Fibroblast of the conjunctiva (primary cell): Measurements from ENCODE around the gene PRAMEF13.
"Not testable (repeated sequence)": the region's sequence is repeated elsewhere in the genome, so short reads cannot be mapped to it uniquely, and the experiment has no call there.

ENCODE experiments used
- DNase-seq: peaks from one replicate; pipeline ENCODE4 v3.0.0-alpha.2; 2010; ENCODE audit warnings: low read depth

PRAMEF13 gene, protein sequence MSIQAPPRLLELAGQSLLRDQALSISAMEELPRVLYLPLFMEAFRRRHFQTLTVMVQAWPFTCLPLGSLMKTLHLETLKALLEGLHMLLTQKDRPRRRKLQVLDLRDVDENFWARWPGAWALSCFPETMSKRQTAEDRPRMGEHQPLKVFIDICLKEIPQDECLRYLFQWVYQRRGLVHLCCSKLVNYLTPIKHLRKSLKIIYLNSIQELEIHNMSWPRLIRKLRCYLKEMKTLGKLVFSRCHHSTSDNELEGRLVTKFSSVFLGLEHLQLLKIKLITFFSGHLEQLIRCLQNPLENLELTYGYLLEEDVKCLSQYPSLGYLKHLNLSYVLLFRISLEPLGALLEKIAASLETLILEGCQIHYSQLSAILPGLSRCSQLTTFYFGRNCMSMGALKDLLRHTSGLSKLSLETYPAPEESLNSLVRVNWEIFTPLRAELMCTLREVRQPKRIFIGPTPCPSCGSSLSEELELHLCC

DNA sequence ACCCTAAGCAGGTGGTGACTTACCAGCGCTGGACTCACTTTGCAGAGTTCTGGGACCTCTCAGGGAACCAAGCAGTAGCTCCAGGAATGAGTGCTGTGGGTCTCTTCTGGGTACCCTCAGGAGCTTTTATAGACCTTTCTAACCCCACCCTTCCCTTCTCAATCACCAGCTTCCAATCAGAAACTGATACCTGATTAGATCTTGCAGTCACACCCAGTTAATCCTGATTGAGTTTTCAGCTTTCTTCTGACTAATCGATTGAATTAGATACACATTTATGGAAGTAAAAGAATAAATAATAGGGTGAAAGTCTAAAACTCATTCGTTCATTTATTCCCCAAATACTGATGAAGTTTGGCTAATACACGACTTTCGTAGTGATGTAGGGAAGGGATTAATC, at the start of gene PRAMEF13:
Gene PRAMEF13 (minus strand): TSS at position 101 of the 400 bp plus-strand sequence. CDS start 1,820 bp downstream, outside the sequence.
- not testable (repeated sequence) for DNase-seq

GRCh38 chr1:13247122-13247521, 45.9 kb upstream of the PRAMEF13 start:
- not testable (repeated sequence) for DNase-seq

DNA sequence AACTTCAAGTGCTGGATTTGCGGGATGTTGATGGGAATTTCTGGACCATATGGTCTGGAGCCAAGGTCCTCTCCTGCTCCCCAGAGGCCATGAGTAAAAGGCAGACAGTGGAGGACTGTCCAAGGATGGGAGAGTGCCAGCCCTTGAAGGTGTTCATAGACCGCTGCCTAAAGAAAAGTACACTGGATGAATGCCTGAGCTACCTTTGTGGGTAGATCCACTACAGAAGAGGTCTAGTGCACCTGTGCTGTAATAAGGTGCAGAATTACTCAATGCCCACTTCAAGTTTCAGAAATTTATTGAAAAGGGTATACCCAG, 45.3 kb upstream of the PRAMEF13 start:
- DNase-seq, result not testable (repeated sequence)

GRCh38 chr1:13245841-13246553, 44.8 kb upstream of the PRAMEF13 start:
- not testable (repeated sequence) for DNase-seq

GRCh38 chr1:13243536-13244263, 42.5 kb upstream of the PRAMEF13 start:
- DNase-seq, result not testable (repeated sequence)

DNA sequence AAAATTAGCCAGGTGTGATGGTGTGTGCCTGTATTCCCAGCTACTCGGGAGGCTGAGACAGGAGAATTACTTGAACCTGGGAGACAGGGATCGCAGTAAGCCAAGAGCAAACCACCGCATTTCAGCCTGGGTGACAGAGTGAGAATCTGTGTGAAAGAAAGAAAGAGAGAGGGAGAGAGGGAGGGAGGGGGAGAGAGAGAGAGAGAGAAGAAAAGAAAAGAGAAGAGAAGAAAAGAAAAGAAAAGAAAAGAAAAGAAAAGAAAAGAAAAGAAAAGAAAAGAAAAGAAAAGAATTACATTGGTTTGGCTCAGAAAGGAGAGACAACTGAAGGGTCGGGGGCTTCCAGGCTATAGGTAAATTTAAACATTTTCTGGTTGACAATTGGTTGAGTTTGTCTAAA, 38.4 kb upstream of the PRAMEF13 start:
- not testable (repeated sequence) for DNase-seq

DNA sequence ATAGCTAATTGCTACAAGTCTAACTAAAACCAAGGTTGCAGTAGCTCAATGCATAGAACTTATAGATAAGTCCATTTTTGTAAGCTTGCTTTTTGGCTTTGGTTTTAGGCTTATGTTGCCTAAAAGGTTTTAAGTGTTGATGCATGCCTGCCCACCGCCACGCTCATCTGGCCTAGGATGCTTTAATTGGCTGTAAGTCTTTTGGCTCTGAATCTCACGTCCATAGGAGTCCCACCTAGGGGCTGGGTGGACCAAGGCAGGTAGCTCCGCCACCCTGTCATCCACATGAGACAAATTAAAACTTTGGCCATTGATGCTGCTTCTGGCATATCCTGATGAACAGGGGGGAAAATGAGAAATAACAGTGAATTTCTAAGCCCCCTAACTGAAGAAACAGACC, 36.4 kb upstream of the PRAMEF13 start:
- not testable (repeated sequence) for DNase-seq

DNA sequence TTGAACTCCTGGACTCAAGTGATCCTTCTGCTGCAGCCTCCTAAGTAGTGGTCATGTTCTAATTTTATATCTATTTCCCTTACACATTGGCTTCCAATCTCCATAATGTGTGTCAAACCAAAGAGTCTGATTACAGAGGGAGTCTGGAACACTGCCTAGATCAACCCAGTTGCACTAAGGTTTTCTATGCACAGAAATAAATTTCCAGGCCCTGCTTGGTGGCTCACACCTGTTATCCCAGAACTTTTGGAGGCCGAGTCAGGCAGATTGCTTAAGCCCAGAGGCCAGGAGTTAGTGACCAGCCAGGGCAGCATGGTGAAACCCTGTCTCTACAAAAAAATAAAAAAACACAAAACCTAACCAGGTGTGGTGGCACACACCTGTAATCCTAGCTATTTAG, 32.8 kb upstream of the PRAMEF13 start:
- not testable (repeated sequence) for DNase-seq

GRCh38 chr1:13232056-13232455, 30.8 kb upstream of the PRAMEF13 start:
- DNase-seq, result not testable (repeated sequence)

- DNase-seq, result not testable (repeated sequence)
Observed at GRCh38 chr1:13231061-13231750, 30.0 kb upstream of the PRAMEF13 start.

DNA sequence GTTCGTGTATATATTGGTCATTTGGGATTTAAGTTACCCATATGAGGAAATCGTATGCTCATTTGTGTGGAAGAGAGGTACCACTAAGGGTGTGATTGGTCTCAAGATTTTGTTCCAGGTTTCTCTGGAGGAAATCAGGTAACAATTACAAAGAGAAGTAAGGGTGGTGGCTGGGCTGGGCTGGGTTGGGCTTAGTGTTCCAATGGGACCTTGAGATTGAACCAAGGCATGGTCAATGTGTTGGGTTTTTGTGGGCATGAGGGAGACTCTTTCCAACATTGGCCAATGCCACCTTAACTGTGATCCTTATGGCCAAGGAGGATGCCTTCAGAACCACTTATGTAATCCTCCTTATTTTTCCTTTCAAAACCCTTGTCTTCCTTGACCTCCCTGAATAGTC, 29.4 kb upstream of the PRAMEF13 start:
- DNase-seq, result not testable (repeated sequence)

GRCh38 chr1:13230096-13230495, 28.9 kb upstream of the PRAMEF13 start:
- not testable (repeated sequence) for DNase-seq

DNA sequence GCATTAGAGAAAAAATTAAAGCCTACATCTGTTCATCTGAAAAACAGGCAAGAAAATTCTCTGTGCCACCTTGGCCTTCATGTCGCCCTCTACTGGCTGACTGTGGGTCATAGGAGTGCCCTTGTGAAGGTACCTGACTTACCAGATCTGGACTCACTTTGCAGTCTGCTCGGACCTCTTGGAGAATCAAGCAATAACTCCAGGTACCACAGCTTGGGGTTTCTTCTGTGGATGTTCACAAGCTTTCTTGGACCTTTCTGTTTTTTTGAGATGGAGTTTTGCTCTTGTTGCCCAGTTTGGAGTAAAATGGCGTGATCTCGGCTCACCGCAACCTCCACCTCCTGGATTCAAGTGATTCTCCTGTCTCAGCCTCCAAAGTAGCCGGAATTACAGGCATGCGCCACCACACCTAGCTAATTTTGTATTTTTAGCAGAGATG, 27.2 kb upstream of the PRAMEF13 start:
- no peak for DNase-seq

DNA sequence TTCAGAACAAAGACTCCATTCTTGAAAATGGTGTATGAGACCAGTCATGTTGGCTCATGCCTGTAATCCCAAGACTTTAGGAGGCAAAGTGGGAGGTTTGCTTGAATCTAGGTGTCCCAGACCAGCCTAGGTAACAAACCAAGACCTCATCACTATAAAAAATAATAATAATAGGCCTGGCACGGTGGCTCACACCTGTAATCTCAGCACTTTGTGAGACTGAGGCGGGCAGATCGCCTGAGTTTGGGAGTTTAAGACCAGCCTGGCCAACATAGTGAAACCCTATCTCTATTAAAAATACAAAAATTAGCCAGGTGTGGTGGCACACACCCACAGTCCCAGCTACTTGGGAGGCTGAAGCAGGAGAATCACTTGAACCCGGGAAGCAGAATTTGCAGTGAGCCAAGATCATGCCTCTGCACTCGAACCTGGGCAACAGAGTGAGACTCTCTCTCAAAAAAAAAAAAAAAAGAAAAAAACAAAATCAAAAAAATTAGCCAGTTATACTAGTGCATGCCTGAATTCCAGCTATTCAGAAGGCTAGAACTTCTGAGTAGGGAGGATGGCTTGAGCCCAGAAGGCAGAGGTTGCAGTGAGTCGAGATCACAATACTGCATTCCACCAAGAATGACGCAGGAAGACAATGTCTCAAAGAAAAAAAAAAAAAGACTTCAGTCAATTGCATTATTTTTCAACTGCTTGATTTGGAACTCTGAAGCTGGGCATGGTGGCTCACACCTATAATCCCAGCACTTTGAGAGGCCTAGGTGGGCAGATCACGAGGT, 26.3 kb upstream of the PRAMEF13 start:
- DNase-seq, result not testable (repeated sequence)

DNA sequence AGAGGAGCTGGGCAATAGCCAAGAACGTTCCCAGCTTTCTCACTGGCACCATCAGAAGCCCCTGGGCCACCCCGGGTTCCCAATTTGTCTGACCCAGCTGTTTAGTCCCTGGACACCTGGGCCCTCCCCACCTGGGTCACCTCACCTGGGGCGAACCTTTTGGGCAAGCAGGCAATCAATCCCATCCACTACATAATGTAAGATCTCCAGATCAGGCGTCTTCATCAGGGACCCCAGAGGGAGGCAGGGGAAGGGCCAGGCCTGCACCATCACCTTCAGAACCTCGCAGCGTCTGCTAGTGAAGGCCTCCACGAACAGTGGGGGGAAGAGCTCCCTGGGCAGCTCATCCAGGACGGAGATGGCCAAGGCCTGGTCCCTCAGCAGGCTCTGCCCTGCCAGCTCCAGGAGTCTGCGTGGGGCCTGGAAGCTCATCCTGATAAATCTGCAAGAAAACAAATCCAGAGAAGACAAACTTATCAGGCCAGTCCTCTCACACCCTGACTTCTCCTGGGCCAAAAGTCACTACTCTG, 24.5 kb upstream of the PRAMEF13 start, which contains the start of gene PRAMEF18:
Gene PRAMEF18 (minus strand): TSS at position 480 of the 530 bp plus-strand sequence. CDS start 48 bp downstream, at position 432.
- DNase-seq, result not testable (repeated sequence)

DNA sequence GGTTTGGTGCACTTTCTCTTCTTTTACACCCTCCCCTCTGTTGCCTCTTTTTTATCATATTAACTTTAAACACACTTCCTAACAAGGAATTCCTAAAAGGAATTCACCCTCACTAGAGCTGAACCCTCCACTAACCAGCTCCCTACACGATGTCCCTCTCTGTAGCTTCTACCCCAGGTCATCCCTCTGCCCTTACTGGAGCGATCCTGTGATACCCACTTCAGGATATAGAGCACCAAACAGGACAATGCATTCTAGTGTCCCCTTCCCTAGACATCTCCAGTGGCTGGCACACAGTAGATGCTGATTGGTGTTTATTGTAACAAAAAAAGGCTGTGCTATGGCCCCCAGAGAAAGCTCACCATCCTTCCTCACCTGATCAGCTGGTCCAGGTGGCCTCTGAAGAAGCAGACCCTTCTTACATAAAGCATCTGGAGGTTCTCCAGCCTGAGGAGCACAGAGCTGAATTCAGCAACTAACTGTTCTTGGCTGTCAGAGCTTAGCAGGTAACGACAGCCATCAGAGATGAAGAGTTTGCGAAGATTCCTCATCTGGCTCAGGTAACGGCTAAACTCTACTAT, 23.4 kb upstream of the PRAMEF13 start:
- DNase-seq, result no peak

DNA sequence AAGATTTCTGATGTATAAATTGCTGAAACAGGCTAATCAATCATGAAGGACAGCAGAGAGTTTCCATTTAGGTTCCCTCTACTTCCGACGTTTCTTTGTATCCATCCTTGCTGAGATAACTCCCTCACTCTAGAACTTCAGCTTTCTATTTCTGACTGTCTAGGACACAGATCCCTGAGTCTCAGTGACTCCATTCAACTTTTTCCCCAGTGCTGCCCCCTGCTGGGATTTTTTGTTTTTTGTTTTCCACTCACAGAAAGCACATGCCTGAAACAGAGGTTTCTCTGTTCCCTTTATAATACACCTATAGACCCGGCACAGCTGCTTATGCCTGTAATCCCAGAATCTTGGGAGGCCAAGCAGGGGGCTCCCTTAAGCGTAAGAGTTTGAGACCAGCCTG, 21.6 kb upstream of the PRAMEF13 start:
- DNase-seq, result not testable (repeated sequence)

GRCh38 chr1:13219203-13219602, 18.0 kb upstream of the PRAMEF13 start:
- DNase-seq, result not testable (repeated sequence)

GRCh38 chr1:13216619-13217018, 15.4 kb upstream of the PRAMEF13 start:
- not testable (repeated sequence) for DNase-seq

GRCh38 chr1:13208712-13209111, 7.5 kb upstream of the PRAMEF13 start:
- DNase-seq, result not testable (repeated sequence)
